SJCRH30 (cell line): ENCODE data around the gene SPATA31E1. TPM values are rescaled to one million over a fixed set of nuclear protein-coding genes. Genes with fewer than 3 reads are reported as not detected.
"Not testable (repeated sequence)": the region's sequence is repeated elsewhere in the genome, so short reads cannot be mapped to it uniquely, and the experiment has no call there.

ENCODE experiments used
- DNase-seq, 2 experiments: peaks; one replicate each; pipeline ENCODE4 v3.0.0-alpha.2; 2015 to 2020
- H3K27ac ChIP-seq: fragments of 250-450 bp; sonication (Bioruptor Pico); 2 replicates; pipeline ENCODE4 v1.5.1; 2020; ENCODE audit warnings: mild to moderate bottlenecking, moderate library complexity
- H3K27me3 ChIP-seq: fragments of 250-450 bp; sonication (Bioruptor Pico); 2 replicates; pipeline ENCODE4 v1.5.1; 2020; ENCODE audit warnings: mild to moderate bottlenecking, moderate library complexity
- H3K36me3 ChIP-seq: fragments of 250-450 bp; sonication (Bioruptor Pico); 2 replicates; pipeline ENCODE4 v1.5.1; 2020; ENCODE audit warnings: mild to moderate bottlenecking, moderate library complexity
- H3K4me1 ChIP-seq: fragments of 250-450 bp; sonication (Bioruptor Pico); 2 replicates; pipeline ENCODE4 v1.5.1; 2020; ENCODE audit warnings: mild to moderate bottlenecking, moderate library complexity
- H3K4me3 ChIP-seq: fragments of 250-450 bp; sonication (Bioruptor Pico); 2 replicates; pipeline ENCODE4 v1.5.1; 2020; ENCODE audit warnings: mild to moderate bottlenecking, moderate library complexity
- H3K9me3 ChIP-seq: fragments of 250-450 bp; sonication (Bioruptor Pico); replicated peaks from 2 replicates; pipeline ENCODE4 v1.5.1; 2020; ENCODE audit warnings: mild to moderate bottlenecking, moderate library complexity
- total RNA-seq: library from RNA; depleted of rRNA; stranded (reverse); fragments of >200 nt; shearing (Covaris generic); gene quantifications from 2 replicates; pipeline ENCODE4 v1.2.3, GENCODE V29; 2014; rRNA removed

SPATA31E1 gene
- total RNA-seq, 1 experiment from 2014 or later: not detected

DNA sequence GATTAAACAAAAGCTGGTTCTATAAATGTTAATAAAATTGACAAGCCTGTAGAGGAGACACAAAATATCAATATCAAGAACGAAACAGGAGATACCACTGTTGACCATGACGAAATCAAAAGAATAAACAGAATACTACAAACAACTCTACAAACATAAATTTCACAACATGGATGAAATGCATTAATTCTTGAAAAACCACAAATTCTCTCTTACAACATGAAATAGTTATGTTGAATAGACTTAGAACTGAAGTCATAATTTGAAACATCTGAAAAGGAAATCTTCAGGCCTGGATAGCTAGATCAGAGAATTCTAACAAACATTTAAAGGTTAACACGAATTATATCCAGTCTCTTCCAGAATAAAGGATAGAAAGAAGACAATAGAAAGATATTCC, 28.1 kb downstream of the SPATA31E1 start:
- no peak for DNase-seq
- Histone ChIP-seq H3K27ac (no peak overlapping the region), H3K36me3 (no peaks in the 10 kb centered on the region), H3K9me3 (no peaks in the 10 kb centered on the region), H3K27me3 (no peaks in the 10 kb centered on the region), H3K4me3 (no peak overlapping the region), H3K4me1 (no peaks in the 10 kb centered on the region)

DNA sequence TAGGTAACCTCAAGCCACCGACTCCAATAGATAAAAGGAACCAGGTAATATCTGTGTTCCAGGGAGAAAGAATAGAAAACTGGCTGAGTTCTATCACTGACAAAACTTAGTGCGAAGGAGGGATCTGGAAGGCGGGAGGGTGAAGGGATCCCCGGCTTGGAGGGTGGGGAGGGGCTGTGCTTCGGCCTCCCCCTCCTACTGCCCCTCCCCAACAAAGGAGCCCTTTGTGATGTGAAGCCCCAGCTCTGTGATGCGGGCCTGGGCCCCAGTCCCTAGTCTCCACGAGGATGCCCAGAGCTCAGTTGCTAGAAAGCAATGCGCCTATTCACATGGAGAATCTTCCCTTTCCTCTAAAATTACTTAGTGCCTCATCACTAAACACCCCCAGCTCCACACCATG, 35.0 kb downstream of the SPATA31E1 start, which contains the start of gene SPATA31C1:
Gene SPATA31C1 (plus strand): TSS at position 301 of the 400 bp plus-strand sequence.
- not testable (repeated sequence) for H3K27me3 ChIP-seq, H3K4me1 ChIP-seq, H3K4me3 ChIP-seq, H3K9me3 ChIP-seq, DNase-seq, H3K36me3 ChIP-seq, H3K27ac ChIP-seq

DNA sequence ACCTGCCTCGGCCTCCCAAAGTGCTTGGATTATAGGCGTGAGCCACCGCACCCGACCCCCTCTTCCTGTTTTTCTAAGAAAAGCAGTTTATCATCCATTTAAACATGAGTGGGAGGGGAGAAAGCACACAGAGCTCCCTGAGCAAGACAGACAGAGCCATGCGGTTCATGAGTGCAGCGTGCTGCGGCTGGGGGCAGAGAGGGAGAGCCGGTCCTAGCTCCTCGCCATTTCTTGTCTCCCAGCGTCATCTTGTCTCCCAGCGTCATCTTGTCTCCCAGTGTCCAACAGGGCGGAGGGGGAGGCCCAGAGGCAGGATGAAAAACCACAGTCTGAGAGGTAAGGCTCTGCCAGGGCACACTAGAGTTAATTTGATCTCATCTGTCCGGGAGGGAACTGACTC, 36.3 kb downstream of the SPATA31E1 start:
- not testable (repeated sequence) for H3K27ac ChIP-seq, H3K9me3 ChIP-seq, H3K4me3 ChIP-seq, H3K27me3 ChIP-seq, H3K36me3 ChIP-seq, DNase-seq, H3K4me1 ChIP-seq

DNA sequence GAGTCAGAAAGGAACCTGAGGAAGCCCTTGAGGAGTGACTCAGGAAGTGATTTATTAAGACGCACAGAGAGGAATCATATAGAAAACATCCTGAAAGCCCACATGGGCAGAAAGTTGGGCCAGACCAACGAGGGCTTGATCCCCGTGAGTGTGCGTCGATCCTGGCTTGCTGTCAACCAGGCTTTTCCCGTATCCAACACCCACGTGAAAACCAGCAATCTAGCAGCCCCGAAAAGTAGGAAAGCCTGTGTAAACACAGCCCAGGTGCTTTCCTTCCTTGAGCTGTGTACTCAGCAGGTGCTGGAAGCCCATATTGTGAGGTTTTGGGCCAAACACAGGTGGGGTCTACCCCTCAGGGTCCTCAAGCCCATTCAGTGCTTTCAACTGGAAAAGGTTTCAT, 38.9 kb downstream of the SPATA31E1 start:
- not testable (repeated sequence) for H3K4me3 ChIP-seq, DNase-seq, H3K27ac ChIP-seq, H3K4me1 ChIP-seq, H3K36me3 ChIP-seq, H3K9me3 ChIP-seq, H3K27me3 ChIP-seq

DNA sequence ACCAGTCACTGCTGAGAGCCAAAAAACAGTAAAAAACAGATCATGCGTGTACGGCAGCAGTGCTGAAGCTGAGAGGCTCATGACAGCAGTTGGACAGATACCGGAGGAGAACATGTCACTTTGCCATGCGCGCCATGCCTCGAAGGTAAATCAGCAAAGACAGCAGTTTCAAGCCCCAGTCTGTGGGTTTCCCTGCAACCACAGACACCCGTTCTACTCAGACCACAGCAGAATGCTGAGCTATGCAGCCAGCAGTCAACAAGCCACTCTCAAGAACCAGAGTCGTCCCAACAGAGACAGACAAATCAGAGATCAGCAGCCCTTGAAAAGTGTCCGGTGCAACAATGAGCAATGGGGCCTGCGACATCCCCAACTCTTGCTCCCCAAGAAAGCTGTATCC, 40.3 kb downstream of the SPATA31E1 start:
- H3K27me3 ChIP-seq, H3K9me3 ChIP-seq, H3K27ac ChIP-seq, H3K4me3 ChIP-seq, H3K36me3 ChIP-seq, H3K4me1 ChIP-seq, DNase-seq: not testable (repeated sequence)

DNA sequence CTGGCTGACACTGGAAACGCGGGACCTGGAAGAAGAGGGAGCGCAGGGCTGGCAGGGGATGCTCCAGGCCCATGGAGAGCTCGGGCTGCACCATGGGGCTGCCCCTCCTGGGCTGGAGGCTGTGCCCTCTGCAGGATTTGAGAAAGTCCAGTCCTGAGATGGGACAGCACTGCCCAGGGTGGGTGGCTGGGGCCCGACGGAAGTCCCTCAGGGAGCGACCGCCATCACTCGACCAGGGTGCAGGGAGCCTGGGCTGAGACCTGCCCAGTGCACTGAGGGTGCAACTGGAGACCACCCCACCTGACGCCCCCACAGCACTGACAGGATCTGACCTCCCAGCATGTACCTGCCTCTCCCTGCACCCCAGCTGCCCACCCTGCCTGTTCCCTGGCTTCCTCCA, 42.2 kb downstream of the SPATA31E1 start:
- not testable (repeated sequence) for H3K4me1 ChIP-seq, DNase-seq, H3K4me3 ChIP-seq, H3K36me3 ChIP-seq, H3K27me3 ChIP-seq, H3K9me3 ChIP-seq, H3K27ac ChIP-seq

DNA sequence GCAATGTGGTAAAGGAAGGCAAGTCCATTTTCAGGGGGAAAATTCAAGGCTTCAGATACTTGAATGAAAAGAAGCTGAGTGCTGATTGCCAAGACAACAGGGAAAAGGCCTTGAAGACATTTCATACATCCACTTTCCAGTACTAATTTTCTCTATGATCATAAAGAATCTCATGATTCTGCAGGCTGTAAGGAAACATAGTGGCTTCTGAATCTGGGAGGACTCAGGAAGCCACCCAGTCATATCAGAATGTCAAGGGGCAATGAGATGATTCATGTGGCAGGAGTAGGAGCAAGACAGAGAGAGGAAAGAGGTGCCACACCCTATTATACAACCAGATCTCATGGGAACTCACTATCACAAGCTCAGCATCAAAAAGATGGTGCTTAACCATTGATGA, 46.5 kb downstream of the SPATA31E1 start:
- not testable (repeated sequence) for H3K4me1 ChIP-seq, DNase-seq, H3K36me3 ChIP-seq, H3K27me3 ChIP-seq, H3K27ac ChIP-seq, H3K9me3 ChIP-seq, H3K4me3 ChIP-seq

DNA sequence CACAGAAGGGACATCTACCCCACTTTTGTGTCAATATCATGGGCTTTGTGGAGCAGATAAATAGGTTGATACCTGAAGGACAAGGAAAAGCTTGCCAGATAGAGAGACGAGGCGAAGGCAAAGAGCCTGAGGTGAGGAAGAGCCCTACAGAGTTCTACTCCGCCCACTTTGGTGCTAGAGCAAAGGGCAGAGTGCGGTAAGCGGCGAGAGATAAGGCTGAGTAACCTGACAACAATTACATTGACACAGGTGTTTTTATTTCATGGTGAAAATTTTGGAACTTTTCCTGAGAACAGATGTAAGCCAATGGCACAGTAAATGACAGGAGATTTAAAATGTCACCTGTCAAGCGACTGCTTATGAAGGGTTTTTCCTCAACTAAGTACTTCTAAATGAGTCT, 51.8 kb downstream of the SPATA31E1 start:
- DNase-seq, H3K36me3 ChIP-seq, H3K9me3 ChIP-seq, H3K27ac ChIP-seq, H3K4me1 ChIP-seq, H3K27me3 ChIP-seq, H3K4me3 ChIP-seq: not testable (repeated sequence)

DNA sequence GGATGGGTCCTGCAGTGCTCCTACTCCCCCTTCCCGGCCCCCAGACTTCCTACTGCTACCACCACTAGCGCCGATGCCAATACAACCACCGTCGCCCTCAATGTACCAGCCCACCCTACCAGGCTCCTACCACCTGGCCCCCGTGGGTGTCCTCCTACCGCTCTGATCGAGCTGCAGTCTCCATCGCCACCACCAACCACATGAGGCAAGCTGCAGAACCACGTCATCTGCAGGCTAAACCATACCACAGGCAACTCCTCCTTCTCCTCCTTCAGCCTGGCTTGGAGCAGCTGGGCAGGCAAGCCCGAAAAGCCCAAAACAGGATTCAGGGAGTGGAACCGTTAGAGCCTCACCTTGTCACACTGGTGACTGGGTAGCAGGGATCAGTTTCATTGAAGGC, 54.7 kb downstream of the SPATA31E1 start:
- not testable (repeated sequence) for H3K36me3 ChIP-seq, DNase-seq, H3K4me1 ChIP-seq, H3K9me3 ChIP-seq, H3K27ac ChIP-seq, H3K27me3 ChIP-seq, H3K4me3 ChIP-seq

DNA sequence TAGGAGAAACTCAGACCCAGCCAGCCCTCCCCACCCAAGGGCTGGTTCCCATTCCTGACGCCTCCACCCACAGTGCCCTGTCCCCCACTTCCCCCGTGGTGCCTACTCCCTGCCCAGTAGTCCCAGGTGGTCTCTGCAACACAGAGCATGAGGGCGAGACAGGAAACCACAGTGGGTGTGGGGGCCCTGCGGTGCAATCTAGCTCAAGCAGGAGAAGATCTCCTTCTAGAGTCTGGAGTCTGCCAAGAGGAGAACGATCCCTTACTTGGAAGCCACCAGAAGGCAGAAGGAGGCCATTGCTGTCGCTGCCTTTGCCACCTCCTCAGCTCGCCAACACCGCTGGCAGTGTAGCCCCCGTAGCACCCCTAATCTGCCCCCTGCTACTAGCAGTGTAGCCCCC, 55.2 kb downstream of the SPATA31E1 start:
- not testable (repeated sequence) for H3K9me3 ChIP-seq, DNase-seq, H3K4me3 ChIP-seq, H3K36me3 ChIP-seq, H3K4me1 ChIP-seq, H3K27me3 ChIP-seq, H3K27ac ChIP-seq

DNA sequence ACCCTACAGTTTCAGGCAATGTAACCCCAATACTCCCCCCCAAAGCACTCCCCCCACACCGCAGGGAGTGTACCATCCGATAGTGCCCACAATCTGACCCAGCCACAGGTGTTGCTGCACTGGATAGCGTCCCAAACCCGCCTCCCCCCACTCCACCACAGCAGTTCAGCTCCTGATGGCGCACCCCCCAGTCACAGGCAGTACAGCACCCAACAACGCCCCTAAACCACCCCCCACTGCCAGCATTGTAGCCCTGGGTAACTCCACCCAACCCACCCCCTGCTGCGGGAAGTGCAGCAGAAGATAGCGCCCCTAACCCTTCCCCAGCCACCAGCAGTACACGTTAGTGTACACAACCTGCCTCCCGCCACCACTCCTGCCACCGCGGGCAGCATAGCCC, 55.7 kb downstream of the SPATA31E1 start:
- not testable (repeated sequence) for H3K27me3 ChIP-seq

More for the DNA sequence above, 55.7 kb downstream of the SPATA31E1 start:
- H3K4me1 ChIP-seq, H3K36me3 ChIP-seq, H3K4me3 ChIP-seq, DNase-seq, H3K9me3 ChIP-seq, H3K27ac ChIP-seq: not testable (repeated sequence)

Other genes starting within 250 kb of the SPATA31E1 start
- gene CTSL, start 156.8 kb upstream of the SPATA31E1 start, total RNA-seq: 31.1 and 32.2 TPM in 2 replicates
- gene SPATA31C1, start 35.1 kb downstream of the SPATA31E1 start, total RNA-seq: 0.10 and 0.14 TPM in 2 replicates
- 3.7 and 4.8 TPM in 2 replicates for gene CDK20, start 91.7 kb downstream of the SPATA31E1 start, total RNA-seq